ENCODE measurements around the gene TRIP12.
"Not testable (repeated sequence)": the region's sequence is repeated elsewhere in the genome, so short reads cannot be mapped to it uniquely, and the experiment has no call there.

TRIP12 gene

DNA sequence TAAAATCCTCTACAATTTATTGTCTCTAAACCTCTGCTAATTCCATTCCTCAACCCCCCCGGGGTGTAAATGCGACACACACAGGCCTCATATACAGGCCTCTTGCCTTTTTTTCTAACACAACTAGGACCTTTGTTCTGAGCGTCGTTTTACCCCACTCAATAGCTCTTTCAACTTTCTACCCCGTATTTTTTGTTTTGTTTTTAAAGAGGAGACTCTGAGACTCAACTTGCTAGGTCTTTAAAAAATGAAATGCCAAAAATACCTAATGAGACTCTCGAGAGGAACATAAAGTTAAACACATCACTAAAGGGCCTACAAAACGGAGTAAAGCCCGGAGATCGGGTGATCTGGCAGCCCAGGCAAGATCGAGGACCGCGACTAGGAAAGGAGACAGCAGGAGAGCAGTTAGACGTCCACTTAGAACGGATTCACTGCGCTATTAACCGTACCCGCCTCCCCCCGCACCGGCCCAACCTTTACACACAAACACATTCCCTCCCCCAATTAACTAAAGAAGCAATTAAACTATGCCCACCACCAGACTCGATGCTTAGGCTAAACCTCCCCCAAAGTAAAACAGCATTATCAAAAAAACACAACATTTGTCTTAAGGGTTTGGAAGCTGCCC, 1.7 kb downstream of the TRIP12 start:
- DNase-seq (ENCODE audit: low read depth in 3 of 3), result no peak

DNA sequence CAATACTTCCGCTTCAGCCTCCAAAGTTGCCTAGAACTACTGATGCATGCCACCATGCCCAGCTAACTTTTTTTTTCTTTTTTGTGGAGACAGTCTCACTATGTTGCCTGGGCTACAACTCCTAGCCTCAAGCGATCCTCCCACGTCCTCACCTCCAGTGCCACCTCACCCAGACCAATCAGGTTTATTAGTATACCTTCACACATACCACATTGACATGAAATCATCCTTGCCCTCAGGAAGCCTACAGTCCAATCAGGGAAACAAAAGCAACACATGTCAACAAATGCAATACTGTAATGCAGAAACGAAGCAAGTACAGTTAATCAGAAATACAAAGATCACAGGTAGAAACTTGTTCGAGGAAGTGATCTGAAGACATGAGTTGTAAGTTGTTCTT, 4.0 kb downstream of the TRIP12 start:
- no peak for DNase-seq (ENCODE audit: low read depth in 3 of 3)

DNA sequence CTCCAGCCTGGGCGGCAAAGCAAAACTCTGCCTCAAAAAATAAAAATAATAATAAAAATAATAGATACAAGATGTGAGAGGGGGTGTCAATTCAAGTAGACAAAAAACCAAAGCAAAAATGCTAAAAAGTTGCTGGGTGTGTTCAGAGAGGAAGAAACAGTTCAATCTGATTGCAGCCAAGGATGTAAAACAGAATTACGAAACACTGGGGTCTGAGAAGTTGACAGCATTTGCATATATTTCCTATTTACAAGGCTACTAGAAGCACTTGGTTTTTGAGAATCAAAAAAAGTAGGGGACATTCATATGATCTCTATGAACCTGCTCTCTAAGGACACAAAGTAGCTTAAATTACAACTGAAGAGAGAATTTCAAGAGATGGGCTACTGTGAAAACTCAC, 7.6 kb downstream of the TRIP12 start:
- DNase-seq (ENCODE audit: low read depth in 3 of 3), result no peak

DNA sequence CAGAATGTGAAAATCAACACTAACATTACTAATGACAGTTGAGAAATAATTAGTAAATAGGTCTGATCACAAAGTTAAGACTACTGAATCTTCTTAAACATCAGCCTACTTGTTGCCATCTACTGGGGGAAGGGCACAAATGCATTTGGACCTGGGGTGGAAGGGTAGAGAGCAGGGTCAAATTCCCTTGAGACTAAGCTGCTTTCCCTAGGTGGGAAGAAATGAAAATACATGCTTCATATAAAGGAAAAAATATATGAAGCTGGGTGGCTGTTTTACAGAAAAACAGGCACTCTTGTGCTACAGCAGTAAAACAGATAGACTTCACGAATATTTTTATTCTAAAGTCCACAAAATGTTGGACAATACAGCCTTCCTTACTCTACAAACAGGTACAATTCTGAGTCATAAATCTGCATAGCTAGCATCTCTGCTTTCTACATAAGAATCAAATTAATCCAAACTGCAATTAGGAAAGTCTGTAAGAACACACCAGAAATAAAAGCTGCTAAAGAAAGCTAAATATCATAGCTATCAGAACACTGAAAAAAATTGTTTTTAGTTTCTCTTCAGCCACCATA, 10.9 kb downstream of the TRIP12 start:
- no peak for DNase-seq (ENCODE audit: low read depth in 3 of 3)

DNA sequence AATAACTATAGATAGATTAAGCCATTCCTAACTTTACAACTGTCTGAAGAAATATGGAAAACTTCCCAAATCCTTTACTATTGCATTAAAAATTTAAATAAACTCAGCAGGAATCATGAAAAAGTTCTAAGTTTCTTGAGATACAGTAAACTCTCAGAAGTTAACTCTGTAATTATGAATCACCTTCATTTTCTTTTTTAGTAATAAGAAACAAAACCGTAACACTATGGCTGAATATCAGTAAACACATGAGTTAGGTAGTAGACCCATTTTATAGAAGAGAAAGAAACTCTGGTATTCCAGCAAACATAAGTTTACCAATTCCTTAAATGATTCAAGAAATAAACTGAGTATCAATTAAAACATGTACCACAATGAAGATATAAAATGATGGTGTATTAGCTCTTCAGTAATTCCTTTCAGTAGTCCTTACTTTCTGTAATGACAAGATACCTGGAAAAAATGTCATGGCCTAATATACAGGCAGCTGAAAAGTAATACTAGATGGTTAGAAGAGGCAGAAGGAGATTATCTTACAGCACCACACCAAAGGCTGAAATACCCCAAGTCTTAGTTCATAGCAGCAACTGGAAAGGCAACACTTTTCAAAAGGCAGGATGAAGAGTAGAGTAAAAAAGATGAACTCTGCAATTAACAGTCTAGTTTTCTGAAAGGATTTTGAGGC, 11.5 kb downstream of the TRIP12 start:
- DNase-seq (ENCODE audit: low read depth in 3 of 3), result no peak

DNA sequence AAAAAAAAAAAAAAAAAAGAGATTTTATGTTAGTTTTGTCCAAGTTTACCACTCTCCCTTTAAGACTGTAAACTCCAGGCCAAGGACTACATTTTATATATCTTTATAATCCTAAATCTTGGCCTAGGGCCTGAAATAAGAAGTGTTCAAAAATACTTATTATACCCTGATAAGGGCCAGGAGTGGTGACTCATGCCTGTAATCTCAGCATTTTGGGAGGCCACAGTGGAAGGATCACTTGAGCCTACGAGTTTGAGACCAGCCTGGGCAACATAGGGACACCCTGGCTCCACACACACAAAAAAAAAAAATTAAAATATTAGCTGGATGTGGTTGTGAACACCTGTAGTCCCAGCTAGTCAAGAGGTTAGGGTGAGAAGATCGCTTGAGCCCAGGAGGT, 12.7 kb downstream of the TRIP12 start:
- DNase-seq (ENCODE audit: low read depth in 3 of 3), result no peak

DNA sequence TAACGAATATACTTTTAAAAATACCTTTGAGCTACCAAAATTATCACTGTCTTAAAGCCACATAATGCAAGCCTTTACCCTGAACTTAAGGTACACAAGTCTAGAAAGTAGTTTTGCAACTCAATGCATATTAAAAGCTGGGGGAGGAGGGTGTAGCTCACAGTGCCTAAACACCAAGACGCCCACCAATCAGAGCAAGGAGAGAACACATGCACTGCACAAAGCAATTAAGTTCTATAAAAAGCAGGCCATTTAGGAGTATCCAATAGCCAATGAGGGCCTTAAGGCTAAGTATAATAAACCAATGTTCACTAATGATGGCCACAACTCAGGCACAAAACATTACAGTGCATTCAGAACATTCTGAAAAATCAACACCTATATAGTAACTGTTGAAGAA, 16.2 kb downstream of the TRIP12 start:
- no peak for DNase-seq (ENCODE audit: low read depth in 3 of 3)

DNA sequence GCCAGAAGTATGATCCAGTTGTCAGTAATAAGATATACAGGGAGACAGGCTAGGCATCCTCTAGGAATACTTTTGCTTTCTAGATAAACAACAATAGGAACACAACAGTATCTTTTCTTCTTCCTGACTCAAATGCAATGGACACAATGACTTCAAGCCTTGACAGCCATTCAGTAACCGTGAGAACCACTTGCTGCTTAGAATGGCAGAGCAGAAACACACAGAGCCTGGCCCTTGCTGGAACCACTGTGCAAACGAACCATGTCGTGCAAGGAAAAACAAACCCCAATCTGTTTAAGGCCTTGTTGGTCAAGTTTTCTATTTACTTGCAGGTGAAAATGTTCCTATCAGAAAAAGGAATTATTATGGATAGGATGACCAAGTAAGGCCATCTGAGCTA, 18.8 kb downstream of the TRIP12 start:
- no peak for DNase-seq (ENCODE audit: low read depth in 3 of 3)

DNA sequence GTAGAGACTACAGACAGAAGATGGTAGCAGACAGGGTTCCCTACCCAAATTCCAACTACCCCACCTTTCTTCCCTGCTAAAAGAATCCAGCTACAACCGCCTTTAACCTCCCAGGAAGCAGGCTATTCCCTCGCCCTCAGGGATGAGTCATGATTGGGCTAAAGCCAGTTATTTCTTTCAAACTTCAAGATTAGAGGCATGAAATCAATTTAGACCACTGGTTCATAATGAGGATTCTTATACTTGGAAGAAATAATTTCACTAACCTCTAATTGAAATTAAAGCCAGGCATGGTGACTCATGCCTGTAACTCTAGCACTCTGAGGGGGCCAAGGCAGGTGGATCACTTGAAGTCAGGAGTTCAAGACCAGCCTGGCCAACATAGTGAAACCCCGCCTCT, 20.0 kb downstream of the TRIP12 start:
- DNase-seq (ENCODE audit: low read depth in 3 of 3), result no peak

DNA sequence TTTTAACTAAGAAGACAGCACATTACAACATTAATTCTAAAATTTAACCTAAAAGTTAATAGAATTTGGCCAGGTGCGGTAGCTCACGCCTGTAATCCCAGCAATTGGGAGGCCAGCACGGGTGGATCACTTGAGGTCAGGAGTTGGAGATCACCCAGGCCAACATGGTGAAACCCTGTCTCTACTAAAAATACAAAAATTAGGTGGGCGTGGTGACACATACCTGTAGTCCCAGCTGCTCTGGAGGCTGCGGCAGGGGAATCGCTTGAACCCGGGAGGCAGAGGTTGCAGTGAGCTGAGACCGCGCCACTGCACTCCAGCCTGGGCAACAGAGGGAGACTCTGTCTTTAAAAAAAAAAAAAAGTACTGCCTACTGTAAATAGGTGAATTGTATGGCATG, 21.3 kb downstream of the TRIP12 start:
- DNase-seq (ENCODE audit: low read depth in 3 of 3), result not testable (repeated sequence)

DNA sequence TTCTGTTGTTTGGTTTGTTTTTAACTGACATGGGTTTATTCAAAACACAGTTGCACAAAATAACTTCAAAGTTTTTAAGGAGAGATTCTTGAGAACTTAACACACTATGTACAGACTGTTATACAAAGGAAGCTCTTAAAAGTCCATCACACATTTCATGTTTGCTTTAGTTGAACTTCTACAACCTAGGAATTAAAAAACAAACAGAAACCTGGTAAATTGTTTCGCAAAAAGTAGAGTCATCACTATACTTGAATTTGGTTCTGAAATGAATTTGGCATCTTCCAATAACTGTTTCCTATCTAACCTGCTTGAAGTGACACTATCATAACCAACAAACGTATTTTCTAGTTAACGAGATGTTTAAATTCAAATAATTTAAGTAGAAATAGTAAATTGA, 21.8 kb downstream of the TRIP12 start:
- no peak for DNase-seq (ENCODE audit: low read depth in 3 of 3)

DNA sequence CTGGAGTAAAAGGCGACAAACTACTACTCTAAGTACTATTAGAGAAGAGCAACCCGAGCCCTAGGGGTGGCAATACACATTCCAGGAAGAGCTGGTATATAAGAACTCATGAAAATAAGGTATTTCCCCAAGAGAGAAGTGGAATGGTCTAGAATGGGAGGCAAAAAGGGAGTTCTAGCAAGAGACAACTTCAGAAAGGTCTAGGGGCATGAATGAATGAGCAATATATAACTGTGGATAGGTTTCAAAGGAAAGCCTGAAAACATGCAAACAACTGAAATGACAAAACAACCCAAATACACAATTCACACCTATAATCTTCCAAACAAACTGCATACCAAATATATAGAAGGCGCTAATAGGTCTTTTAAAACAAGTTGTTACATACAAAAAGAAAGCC, 22.2 kb downstream of the TRIP12 start:
- DNase-seq (ENCODE audit: low read depth in 3 of 3), result no peak

DNA sequence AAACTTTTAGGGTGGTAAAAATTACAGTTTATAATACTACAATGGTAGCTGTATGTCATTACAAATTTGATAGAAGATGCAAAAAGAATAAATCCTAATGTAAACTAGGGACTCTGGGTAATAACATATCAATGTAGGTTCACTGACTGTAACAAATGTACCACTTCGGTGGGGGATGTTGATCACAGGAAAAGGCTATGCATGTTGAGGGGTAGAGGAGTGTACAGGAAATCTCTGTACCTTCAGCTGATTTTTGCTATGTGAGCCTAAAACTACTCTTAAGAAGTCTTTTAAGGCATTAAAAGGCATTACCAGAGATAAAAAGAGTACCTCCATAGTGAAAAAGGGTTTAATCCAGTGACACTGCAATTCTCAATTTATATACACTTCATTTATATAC, 25.0 kb downstream of the TRIP12 start:
- DNase-seq (ENCODE audit: low read depth in 3 of 3), result no peak

DNA sequence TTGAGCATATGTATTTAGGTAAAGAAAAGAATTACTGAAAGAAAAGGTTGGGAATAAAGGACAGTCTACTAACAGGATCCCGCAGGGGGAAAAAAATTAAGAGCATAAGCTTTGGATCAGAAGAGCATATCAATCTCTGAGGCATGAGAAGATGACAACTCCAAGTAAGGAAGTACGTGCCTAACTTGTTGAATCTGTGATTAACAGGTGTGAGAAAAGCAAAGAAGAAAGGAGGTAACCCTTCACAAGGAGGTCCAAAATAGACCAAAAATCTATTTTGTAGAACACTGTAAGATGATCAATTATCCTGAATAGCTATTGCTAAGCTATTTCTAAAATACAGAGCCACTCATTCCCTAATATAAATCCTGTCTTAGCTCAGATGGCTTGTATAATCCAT, 32.8 kb downstream of the TRIP12 start:
- DNase-seq (ENCODE audit: low read depth in 3 of 3), result no peak

DNA sequence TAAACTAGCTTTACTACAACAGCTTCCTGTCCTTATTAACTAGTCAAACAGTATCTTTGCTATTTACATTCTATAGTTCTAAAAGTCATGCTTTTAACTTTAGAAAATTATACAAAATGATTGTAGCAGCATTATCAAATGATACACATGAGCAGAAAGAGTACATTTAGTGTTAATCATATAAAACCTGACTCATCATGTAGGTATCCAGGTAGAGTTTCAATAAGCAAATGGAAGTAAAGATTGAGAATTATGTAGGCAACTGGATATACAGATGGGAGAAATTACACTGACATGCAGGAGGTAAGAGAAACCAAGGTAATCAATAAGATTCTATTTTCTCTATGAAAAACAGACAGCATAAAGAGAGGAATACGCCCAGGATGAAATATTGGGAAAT, 33.8 kb downstream of the TRIP12 start:
- no peak for DNase-seq (ENCODE audit: low read depth in 3 of 3)

DNA sequence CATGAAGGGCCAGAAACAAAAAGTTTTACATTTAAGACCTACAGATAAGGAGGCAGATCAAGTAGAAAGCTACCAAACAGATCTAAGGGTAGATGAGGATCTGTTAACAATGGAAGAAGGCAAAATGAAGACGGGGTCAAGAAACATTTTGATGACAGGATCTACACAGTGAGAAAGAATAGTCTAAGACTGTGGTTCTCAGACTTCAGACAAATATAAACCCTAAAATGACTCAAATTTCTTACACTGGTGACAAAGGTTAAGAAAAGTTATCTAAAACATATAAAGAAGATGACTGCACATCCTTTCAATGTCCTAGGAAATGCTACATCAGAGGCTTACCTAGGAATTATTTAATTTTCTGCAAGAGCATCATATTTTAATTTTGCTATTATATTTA, 34.4 kb downstream of the TRIP12 start:
- DNase-seq (ENCODE audit: low read depth in 3 of 3), result no peak

DNA sequence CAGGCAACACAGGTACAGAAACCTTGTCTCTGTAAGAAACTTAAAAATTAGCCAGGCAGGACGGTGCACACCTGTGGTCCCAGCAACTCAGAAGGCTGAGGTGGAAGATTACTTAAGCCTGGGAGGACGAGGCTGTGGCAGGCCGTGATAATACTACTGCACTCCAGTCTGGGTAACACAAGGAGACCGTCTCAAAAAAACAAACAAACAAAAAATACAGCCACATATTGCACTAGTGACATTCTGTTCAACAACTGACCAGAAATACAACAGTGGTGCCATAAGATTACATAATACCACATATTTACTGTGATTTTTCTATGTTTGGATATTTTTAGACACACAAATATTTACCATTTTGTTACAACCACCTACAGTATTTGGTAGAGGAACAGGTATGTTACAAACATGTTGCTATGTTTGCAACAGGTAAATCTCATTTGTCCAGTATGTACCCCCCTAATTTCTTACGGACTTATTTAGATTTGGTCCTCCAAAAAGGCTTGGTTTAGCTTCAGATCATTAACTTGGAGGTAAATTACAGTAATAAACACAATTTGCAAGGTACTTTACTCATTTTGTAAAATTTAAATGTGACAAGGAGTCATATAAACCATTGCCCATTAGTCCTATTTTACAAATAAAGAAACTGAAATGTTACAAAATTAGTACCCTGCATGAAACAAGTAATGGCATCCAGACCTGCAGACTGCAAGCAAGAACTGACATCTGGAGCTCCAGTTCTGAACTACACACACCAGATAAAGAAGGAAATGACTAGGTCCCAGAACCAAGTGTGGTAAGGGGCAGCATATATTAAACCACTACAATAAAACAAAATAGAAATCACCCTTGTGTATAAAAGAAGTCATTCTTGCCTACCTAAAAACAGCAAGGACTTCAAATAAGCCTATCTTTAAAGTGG, 36.8 kb downstream of the TRIP12 start:
- DNase-seq (ENCODE audit: low read depth in 3 of 3), result no peak

DNA sequence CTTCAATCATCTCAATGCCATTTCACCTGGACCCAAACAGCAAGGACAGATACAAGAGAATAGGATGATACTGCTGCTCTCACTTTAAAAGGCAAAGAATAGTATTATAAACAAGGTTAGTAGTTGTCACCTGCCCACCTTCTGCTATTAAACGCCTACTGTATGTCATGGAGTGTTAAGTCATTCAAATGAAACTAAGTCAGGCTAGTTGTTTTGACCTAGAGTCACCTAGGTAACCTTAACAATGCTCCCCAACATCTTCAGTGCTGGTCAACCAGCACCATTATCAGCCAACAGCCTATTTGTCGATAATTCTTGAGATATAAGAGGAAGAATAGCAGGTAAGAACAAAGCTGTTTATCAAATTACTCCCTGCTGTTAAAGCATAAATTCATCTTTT, 39.2 kb downstream of the TRIP12 start:
- no peak for DNase-seq (ENCODE audit: low read depth in 3 of 3)

DNA sequence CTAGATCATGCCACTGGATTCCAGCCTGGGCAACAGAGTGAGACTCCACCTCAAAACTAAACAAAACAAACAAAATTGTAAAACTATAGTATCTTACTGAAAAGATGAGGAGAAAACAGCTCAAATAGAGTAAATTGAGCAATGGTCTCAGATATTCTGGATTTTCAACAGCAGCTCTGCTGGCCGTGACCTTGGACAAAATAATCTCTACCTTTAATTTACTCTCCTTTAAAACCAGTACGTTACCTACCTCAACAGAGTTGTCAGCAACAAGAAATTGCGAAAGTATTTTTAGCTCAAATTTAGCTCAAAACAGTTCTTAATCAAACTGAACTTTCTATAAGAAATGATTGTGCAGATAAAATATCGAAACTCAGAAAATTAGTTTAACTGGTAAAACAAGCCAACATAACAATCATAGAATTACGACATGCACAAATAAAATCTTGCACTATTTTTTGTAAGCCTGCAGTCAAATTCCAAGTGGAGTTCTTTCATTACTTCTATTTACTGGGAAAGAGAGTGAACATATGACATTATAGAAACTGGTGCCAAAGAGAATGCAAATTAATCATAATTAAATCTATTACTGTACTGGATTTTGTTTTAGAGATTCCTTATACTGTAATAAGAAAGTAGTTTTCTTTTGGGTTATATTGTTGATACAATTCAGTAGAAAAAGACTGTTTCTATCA, 40.8 kb downstream of the TRIP12 start:
- no peak for DNase-seq (ENCODE audit: low read depth in 3 of 3)

DNA sequence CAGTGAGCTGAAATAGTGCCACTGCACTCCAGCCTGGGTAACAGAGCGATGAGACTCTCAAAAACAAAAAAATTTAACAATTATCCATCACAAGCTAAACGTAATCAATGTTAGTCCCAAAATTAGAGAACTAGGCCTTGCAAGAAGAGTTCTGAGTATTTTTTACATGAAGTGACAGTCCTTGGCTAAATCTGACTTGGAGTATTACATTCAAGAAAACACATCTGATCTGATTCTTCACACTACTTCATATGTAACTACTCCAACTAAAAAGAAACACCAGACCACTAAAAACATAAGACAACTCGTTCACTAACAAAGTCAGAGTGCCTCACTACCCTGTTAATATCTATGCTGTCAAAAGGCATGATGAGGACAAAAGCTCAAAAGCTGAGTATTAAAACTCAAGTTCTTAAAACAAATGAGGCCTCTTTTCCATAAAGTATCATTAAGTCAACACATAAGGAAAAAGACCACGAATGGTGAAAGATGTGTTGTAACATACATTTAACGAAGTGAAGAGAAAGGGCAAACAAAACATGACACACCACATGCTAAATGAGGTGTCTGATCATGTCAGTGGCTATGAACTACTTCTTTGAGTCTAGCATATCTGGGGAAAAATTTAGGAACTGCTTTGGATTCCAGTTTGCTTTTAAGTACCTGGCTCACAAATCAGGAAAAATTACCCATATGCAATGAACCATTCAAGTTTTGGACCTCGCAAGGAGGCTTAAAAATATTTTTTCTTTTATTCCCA, 42.4 kb downstream of the TRIP12 start:
- no peak for DNase-seq (ENCODE audit: low read depth in 3 of 3)

DNA sequence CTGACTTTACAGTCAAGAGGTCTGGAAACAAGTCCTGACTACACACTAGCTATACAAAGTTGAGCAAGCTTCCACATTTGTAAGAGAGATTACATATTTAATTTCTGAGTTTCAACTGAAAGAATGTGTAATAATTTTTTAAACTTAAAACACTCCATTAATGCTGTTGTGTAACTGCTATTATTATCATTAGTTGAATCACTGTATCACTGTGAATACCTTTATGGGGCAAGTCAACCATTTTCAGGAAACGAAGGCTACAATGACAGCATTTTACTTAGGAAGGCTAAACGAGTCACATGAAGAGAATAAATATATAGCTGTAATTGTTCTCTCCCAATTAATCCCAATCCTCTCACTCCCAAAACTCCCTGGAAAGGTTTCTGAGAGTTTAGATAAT, 46.3 kb downstream of the TRIP12 start:
- DNase-seq (ENCODE audit: low read depth in 3 of 3), result no peak
